TTC549 (cell line): ENCODE data around the gene TSC1.
"Not testable (repeated sequence)": the region's sequence is repeated elsewhere in the genome, so short reads cannot be mapped to it uniquely, and the experiment has no call there.

Source experiments
- FAIRE-seq: peaks from 2 replicates; lab custom pipeline; 2012; peaks lifted over from hg19 to GRCh38; lab: Jason Lieb, UNC

Gene TSC1

DNA sequence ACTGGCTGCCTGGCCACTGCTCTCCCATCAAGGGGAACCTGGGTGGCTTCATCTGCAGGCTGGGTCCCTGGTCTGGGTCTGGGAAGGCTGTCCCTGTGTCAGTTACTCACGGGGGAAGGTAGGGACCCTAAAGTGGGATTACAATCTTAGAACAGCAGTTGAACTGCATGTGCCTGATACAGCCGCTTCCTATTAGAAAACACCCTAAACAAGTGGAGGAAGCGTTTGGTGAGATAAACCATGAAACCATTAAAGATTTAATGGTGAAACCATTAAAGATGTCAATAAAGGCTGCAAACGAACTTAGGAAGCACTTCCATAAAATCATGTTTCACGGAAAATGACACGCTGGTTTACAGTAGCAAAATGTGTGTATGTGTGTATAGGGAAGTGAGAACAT, 31.5 kb upstream of the TSC1 start:
- FAIRE-seq, result no peak

DNA sequence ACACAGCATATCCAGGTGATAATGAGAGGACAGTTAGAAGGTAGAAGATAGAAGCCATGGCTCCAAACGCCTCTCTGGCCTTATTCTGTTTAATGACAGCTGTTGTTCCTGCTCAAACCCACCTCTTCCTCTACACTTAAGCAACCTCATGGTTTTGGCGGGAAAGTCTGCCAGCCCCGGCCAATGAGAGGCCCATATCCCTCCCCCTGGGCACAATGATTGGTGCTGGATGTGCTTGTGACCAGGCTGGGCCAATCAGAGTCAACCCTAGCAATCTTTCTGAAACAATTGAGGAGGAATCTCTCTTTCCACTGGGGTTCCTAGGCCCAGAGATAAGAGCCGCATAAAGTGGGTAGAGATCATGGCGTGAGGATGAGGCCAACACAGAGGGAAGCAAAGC, 29.3 kb upstream of the TSC1 start:
- no peak for FAIRE-seq

DNA sequence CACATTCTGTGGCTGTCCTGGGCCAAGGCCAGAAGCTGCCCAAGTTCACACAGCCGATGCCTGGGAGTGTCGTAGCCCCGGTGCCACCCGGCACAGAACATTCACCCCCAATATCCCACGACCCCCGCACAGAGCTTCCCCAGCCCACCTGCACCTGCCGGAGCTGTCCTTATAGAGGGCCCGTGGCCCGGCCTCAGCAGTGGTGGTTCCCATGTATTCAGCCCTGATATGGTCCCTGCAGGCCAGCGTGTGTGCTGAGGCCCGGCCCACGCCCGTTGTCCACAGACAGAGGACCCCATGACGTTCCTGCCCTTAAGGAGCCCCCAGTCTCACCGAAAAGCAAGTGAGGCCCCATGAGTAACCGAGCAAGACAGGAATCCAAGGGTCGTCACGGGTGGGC, 28.8 kb upstream of the TSC1 start:
- FAIRE-seq, result no peak

DNA sequence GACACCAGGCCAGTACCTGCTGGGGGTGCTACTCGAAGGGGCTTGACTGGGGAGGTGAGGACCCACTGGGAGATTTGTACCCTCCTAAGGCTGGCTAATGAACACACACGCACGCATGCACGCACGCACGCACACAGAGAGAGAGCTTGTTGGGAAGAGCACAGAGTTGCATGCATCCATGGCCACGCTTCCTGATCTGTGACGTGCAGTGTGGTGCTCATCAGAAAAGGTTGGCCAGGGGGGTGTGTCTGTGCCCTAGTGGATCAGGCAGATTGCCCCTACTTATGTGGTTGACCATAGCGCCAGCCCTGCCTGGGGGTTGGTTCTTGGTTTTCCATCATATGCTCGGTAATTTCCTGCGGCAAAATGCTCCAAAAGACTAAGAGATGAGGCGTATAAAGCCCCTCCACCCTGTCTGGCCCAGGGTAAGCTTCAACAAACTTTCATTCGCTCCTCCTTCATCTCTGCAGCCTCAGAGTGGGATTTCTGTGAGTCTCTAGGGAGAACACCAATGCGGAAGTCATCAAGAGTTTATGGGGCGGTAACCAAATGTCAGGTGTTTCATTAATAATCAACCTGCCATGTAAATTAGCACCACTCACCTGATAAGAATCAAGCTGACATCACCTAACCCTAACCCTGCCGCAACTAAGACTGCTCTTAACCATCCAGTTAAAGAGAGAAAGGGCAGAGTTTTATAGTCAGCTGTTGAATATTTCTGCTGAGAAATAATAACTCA, 26.1 kb upstream of the TSC1 start:
- no peak for FAIRE-seq

DNA sequence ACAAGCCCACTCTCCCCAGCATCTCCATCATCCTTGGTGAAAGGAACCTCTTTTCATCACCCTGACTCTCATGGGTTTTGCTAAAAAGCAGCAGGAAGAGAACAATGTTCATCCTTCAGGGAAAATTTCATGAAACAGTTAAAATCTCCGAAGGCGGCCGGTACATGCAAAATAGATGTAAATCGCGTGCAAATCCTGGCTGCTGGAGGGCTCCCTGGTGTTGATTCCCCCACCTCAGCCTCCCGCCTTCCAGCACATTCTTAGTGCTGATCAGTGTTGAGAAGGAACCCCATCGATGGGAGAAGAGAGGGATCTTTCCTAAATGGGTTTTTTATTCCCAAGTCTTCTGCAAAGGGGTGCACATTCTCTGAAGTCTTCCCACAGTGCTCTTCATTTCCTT, 25.4 kb upstream of the TSC1 start:
- FAIRE-seq, result no peak

DNA sequence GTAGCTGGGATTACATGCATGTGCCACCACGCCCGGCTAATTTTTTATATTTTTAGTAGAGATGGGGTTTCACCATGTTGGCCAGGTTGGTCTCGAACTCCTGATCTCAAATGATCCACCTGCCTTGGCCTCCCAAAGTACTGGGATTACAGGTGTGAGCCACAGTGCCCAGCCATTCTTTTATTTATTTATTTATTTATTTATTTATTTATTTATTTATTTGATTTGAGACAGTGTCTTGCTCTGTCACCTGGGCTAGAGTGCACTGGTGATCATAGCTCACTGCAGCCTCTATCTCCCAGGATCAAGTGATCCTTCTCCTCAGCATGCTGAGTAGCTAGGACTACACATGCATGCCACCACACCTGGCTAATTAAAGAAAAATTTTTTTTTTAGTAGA, 23.5 kb upstream of the TSC1 start:
- not testable (repeated sequence) for FAIRE-seq

DNA sequence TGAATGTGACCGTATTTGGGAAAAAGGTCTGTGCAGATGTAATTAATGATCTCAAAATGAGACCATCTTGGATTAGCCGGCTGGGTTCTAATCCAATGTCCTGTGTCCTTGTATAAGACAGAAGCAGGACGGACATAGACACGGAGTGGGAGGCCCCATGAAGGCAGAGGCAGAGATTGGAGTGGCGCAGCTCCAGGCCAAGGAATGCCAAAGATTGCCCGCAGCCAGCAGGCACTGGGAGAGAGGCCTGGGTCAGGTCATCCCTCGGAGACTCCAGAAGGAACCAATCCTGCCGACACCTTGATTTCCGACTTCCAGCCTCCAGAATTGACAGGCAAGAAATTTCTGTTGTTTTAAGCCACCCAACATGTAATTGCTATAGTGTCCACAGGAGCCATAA, 21.1 kb upstream of the TSC1 start:
- no peak for FAIRE-seq

DNA sequence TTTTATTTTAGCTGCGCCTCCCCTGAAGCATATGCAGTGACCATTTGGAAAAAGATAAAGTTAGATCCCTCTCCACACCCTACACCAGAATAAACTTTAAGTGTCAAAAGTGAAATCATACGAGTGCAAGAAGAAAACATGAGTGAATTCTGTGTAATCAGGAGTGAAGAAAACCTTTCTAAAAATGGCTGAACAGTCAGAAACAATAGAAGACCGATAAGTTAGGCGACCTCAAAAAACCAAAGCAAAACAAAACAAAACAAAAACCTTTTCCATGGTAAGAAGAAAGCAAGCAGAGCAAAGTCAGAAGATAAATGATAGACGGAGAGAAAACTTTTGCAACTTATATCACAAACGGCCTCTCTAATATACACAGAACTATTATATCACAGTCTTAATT, 16.6 kb upstream of the TSC1 start:
- FAIRE-seq, result no peak

DNA sequence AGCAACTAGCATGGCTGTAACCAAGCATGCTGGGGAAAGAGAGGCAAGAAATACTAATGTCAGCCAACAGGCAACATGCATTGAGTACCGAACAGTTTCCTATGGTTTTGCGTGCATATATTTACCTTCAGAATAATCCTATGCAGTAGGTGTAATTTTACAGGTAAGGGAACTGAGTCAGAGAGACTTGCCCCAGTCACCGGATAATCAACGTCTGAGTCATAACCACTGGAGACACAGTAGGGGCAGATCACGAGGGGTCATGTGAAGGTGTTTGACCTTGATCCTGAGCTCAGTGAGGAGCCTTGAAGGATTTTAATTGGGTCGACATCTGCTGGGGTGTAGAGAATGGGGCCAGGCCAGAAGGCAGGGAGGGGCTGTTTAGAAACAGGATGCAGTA, 13.4 kb upstream of the TSC1 start:
- no peak for FAIRE-seq

DNA sequence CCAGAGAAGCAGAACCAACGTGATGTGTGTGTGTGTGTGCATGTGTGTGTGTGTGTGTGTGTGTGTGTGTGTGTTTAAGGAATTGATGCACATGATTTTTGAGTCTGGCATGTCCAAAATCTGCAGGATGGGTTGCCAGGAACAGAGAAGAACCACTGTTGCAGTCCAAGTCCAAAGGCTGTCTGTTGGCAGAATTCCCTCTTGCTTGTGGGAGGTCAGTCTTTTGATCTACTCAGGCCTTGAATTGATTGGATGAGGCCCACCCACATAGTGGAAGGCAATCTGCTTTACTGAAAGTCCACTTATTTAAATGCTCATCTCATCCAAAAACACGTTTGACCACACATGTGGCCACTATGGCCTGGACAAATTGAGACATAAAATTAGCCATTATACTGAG, 11.4 kb upstream of the TSC1 start:
- FAIRE-seq, result no peak

DNA sequence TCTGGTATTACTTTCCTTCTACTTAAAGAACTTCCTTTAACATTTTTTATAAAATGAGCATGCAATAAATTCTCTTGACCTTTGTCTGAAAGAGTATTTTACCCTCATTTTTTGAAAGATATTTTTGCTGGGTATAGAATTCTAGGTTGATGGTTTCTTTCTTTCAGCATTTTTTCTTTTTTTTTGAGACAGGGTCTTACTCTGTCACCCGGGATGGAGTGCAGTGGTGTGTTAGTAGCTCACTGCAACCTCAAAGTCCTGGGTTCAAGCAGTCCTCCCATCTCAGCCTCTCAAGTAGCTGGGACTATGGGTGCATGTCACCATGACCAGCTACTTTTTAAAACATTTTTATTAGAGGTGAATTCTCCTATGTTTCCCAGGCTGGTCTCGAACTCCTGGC, 10.7 kb upstream of the TSC1 start:
- FAIRE-seq, result no peak

DNA sequence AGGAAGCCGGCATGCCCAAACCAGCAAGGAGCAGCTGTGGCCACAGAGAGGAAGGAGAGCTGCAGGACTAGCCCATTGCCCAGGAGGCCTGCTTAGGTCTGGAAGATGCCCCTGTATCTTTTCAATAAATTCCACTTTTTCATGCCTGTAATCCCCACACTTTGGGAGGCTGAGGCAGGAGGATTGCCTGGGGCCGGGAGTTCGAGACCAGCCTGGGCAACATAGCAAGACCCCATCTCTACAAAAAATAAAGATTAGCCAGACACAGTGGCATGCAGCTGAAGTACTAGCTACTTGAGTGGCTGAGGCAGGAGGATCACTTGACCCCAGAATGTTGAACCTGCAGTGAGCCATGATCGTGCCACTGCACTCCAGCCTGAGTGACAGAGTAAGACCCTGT, 5.3 kb upstream of the TSC1 start:
- FAIRE-seq, result no peak

DNA sequence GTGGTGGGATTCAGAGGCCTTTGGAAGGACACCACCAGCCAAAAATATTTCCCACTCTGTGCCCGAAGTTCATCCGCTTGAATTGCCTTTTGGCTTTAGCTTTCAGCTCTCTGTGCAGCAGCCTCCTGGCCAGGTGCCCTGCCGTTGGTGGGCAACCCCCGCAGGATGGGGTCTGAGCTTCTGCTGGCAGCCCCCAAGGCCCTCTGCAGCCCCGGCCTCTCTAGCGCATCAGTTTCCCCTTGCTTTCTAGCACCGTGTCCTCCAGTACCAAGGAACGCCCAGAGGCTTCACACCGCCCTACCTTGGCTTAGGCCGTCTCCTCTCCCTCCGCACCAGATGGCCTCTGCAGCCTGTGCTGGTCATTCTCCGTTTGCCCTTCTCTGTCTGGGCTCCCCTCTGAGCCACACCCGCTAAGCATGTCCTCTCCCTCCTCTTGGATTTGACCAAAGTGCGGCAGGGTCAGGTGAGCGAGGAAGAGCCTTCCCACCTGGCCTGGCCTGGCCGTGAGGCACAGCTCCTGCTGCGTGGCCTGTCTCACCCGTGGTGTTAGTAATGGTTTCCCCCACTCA, 4.2 kb upstream of the TSC1 start:
- no peak for FAIRE-seq

DNA sequence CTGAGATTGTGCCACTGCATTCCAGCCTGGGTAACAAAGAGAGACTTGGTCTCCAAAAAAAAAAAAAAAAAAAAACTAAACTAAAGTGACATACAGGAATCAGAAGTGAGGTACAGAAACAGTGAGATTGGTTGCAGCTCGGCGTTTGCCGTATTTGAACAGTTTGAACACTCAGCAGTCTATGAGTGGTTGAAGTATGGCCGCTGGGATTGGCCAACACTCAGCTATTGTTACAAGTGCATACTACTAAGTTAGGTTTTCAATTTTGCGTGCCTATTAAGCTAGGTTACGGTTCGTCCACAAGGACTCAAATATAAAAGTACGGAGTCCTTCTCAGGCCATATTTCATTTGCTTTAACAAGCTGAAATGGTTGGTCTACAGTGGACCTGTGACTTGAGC, 3.3 kb upstream of the TSC1 start:
- no peak for FAIRE-seq

DNA sequence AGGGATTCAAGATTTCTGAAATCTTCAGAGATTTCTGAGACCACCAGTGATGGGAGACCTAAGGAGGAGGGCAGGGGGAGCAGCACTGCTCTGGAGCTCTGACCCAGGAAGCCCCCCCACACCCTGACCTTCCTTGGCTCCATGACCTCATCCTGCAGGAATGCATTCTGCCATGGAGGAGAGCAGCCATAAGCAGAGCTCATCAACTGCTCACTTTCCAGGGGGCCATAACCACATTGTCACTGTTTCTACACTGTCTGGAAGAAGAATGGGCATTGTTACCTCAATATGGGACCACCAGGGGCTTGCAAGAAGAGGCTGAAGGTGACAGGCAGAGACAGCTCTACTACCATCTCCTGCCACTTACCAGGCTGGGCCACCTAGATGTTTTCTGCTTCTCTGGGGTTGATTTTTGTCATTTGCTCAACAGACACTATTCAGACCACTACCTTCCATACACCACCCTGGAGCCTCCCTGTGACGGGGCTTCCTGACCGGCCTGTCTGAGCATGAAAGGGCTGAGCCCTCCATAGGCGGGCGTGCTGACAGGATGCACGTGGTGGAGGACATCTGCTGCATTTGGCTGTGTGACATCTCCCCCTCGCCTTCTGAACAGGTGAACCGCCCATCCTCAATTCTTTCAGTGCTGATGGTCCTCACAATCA, 2.3 kb upstream of the TSC1 start:
- FAIRE-seq, result no peak

DNA sequence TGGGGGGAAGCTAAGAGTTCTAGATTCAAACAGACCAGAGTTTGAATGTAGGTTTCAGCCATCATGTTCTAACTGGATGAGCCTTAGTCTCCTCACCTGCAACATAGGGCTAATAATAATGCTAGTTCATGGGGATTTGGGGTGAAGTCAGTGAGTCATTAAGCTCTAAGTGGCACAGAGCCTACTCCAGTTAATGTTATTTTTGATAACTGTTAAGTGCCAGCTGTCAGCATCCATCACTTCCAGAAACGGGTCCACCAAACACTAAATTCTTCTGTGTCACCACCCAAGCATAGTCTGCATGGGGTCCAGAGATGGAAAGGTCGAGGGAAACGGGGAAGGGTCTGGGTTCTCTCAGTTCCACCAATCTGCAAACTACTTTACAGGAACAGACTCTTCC, 1.8 kb upstream of the TSC1 start:
- FAIRE-seq, result no peak

DNA sequence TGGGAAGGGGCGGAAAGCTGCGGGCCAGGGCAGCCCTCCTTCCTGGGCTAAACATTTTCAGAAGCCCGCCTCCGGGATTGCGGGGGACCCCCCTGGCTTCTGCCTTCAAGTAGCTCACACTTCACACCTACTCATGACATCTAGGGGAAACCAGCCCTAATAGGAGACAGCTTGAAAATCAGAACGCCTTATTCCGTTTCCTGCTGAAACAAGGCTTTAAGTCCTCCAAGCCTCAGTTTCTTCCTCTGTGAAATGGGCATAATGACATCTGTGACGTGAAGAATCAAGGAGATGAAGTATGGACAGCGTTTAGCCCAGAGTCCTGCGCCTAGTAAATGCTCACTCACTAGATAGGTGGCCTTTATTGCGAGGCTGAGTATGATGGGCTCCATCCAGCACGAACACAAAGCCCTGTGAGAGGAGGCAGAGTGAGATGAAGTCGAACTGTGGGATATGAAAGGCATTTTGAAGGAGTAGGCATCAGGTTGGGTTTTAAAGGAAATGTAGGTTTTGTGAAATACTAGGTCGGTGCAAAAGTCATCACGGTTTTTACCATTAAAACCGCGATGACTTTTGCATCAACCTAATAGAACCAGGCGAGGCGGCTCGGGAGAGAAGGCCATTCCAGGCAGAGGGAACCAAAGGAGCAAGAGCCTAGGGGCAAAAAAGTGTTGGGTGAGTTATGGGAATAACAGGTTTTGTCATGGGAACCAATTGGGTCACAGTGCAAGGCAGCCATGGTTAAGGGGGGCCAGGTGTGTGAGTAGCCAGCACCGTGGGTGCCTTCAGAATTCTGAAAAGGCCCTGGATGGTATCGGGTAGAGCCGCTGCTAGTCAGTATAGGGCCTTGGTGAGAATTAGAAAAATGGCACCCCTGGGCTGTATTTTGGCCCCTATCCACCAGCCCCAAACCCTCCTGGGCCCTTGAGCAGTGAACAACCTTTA, 1.0 kb upstream of the TSC1 start:
- no peak for FAIRE-seq

DNA sequence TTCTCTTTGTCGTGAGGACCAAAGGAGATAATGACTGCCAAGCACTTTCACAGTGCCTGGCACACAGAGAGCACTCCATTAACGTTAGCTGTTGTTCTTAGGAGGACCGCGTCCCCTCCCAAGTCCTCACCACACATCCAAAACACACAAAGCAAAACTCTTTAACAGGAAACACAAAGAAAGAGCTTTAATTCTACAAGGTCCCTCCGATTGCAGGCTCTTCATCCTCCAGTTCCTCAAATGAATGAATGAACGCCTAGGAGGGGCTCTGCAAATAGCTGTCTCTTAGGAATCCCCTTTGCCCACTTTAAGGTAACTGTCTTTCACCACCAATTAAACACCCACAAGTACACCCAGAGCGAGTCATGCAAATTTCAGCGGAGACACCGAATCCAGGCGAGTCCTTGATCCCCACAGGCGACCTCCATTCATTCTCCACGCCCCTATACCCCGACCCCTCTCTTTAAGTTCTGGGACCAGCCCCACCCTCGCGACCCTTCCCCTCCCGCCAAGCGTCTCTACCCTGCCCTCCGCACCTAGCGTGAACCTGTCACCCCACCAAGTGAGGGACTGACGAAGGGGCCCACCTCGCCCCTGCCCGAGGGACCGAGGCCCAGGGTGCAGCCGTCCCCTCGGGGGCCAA, 644 bp downstream of the TSC1 start:
- FAIRE-seq, result no peak

DNA sequence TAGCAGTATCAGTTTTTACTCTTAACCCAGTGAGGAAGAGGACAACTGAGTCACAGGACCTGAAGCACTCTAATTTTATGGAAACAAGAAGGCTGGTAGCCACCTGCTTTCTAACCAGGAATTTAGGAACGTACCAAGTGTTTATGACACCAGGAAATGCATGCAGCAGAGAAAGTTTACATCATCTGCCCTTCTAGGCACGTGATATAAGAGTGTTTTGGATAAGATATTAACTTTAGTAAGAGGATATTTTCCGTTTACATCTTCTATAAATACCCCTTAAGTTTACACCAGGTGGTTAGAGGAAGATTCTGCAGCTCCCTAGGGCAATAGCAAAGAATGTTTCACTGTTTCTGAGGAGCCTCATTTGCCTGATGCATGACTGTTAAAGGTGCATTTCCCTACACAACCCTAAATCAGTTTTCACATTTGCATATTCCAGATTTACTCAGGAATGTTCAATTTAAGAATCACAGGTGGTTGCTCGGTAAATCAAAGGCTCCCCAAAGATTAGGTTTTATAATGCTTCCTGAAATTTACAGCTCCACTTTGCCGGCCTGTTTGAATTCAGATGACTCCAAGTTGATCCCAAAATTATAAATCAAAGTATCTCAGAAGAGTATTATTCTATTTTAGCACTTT, 1.8 kb downstream of the TSC1 start:
- no peak for FAIRE-seq

DNA sequence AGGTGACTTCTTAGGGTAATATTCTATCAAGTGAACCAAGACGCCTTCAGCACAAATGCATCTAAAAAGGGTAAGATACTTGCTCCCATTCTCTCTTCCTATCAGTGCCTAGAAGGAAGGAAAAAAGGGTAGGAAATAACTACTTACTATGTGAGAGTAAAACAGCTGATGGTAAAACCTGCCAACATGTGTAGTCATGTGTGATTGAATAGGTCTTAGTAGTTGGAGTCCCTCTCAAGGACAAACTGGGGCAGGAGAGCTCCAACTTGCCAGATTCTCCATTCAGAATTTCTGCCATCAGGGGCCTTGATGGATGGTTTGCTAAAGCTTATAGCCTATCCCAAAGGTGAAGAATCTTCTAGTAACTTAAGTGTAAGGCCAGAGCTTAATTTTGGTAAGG, 5.2 kb downstream of the TSC1 start:
- no peak for FAIRE-seq

DNA sequence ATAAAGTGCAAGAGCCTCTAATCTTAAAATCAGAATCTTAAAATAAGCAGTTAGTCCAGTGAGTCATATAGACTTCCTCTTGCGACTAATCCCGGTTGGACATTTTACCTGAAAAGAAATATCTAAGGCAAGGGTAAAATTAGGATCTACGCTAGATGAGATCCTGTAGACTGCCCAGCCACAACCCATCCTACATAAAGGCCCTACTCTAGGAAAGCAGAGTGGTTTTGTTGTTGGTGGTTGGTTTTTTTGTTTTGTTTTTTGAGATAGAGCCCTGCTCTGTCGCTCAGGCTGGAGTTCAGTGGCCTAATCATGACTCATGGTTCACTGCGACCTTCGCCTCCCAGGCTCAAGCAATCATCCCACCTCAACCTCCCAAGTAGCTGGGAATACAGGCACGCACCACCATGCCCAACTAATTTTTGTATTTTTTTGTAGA, 6.9 kb downstream of the TSC1 start:
- FAIRE-seq, result no peak

DNA sequence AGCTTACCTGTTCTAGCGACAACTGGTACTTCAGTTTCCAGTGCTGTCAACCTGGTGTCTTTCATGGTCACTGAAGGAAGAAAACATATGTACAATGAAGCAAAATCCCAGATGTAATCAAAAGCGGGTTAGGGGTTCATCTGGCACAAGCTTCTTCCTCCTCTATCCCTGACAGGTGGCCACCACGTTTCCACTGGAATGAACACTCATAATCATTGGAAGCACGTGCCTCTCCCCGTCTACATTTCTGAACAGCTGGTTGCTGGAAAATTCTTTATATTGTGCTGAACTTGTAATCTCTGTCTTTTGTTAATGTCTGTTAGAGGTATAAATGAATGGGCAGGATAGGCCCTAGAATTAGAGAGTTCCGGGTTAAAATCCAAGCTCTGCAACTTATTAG, 9.4 kb downstream of the TSC1 start:
- no peak for FAIRE-seq
